Stimulated activated naive CD8-positive, alpha-beta T cell treated with anti-CD3 and anti-CD28 coated beads, Interleukin-15, Interleukin-2, amounts not matched to agents 100 U/mL and 50 U/mL, for 24 hours (primary cell): Measurements from ENCODE around the gene SNX1.
"Not testable (repeated sequence)": the region's sequence is repeated elsewhere in the genome, so short reads cannot be mapped to it uniquely, and the experiment has no call there.

ENCODE experiments used
- ATAC-seq: fragments of 150-1000 bp; cut with Tn5 transposase; one replicate; pipeline ENCODE4 v1.10.0; 2021
- DNase-seq: peaks from one replicate; pipeline ENCODE4 v3.0.0; 2021

SNX1 gene

GRCh38 chr15:64073496-64073895 lies 22.3 kb upstream of the SNX1 start:
- not testable (repeated sequence) for DNase-seq, ATAC-seq

DNA sequence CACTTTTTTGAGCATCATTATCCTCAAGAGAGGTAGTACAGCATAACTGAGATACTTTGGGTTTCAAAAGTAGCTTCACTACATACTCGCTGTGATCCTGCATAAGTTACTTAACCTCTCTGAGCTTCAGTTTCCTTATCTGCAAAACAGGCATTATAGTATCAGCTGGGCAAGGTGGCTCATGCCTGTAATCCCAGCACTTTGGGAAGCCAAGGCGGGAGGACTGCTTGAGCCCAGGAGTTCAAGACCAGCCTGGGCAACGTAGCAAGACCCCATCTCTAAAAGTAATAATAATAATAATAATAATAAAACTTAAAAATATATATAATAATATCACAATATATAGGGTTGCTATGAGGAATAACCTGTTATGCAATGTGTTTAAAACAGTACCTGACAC lies 13.0 kb upstream of the SNX1 start:
- ATAC-seq: no peak
- DNase-seq: no peak

GRCh38 chr15:64089543-64090280 lies 6.1 kb upstream of the SNX1 start:
- ATAC-seq (no peak), DNase-seq (no peak)

GRCh38 chr15:64090527-64090926 lies 5.3 kb upstream of the SNX1 start:
- DNase-seq (no peak), ATAC-seq (no peak)

DNA sequence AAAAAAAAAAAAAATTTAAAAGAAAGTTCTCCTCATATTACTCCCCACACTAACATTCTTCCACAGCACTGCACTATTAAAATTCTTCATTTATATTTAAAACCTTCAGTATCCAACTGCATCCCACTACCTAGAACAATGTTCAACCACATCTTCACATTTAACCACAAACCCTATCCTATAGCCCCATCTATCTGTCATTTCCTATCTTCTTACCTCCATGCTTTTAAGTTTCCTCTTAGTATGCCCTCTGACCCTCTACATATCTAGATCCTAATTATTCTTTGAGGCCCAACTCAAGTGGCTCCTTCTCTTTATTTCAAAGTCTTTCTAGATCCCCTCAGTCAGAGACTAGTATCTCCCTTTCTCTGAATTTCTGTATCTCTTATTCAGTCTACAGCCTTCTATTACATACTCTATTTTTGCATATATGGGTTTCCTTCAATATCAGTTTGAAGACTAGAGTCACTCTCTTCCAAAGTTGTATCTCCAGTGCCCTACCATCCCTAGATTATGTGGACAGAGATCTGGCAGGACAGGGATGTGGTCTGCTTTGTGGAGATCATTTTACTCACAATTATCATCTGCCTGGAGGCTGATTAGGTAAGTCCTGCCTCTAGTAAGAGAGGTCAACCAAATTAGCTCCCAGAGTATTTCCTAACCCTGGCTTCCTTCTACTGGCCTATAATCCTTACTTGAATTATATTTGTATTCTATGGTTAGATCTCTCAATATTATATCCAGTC lies 3.5 kb upstream of the SNX1 start:
- ATAC-seq (no peak), DNase-seq (no peak)

- DNase-seq (peak; percentile 61), ATAC-seq (peak; percentile 8)
These were observed 2.7 kb upstream of the SNX1 start for GRCh38 chr15:64092864-64093626.

- peak; percentile 91 for DNase-seq
- ATAC-seq: peak; percentile 89
These were observed 2.0 kb upstream of the SNX1 start, which contains the start of gene CIAO2A for GRCh38 chr15:64093627-64094417. Gene CIAO2A (minus strand): TSS chr15:64093838. CDS start chr15:64093768, 70 bp downstream.

DNA sequence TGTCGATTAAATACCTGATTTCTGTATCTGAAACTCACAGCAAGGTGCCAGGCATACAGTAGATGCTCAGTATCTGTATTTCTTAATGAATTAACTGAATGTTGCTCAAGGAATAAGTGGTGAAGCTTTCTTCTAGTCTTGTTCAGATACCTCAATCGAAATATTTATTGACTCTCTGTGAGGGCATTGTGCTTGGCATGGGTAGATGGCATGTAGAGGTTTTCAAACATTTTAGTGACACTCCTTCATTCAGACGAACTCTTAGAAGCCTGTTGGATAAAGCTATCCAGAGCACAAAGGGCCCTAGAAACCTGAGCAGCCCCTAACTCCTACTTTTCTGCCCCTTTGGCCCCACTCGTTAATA lies 369 bp upstream of the SNX1 start:
- DNase-seq (no peak), ATAC-seq (no peak)

DNA sequence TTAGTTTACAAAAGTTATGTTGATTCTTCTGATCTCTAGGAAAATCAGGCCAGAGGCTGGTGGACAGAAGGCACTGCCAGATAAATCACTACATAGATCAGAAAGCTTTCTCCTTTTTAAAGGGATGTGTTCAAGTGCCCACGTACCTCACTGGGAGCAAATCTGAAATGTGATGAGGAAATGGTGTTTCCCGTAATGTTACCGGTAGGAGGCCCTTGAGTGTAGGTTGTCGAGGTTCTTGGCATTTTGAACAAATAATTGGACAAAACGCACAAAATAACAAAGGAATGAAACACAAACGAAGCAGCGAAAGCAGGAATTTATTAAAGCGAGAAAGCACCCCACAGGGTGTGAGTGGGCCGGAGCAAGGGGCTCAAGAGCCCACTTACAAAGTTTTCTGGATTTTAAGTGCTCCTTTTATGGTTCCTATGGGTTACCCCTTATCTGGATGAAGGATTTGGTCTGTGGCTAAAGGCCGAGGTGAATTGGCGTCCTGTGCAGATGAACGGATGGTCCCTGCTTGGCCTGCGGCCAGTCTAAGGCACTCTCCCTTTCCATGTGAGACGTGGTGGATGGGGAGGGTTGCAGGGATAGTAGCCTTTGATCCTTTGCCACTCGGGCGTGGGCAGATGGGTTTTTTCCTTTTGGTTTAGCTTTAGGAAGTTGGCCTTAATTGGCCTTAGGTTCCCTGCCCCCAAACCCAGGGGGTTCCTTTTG lies 1.0 kb downstream of the SNX1 start:
- ATAC-seq (no peak), DNase-seq (no peak)

DNA sequence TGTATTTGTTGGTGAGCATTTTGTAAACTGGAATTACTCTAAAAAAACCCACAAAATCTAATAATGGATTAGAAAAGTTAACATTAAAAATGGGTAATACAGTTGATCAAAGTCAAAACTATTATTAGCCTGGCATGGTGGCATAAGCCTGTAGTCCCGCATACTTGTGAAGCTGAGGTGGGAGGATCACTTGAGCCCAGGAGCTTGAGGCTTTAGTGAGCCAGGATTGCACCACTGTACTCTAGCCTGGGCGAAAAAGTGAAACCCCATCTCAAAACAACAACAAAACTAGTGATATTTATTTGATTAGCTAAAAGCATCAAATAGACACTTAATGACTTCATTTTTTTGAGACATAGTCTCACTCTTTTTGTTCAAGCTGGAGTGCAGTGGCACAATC lies 3.6 kb downstream of the SNX1 start:
- no peak for DNase-seq
- no peak for ATAC-seq

GRCh38 chr15:64100958-64101357 lies 5.2 kb downstream of the SNX1 start:
- ATAC-seq (no peak), DNase-seq (no peak)

DNA sequence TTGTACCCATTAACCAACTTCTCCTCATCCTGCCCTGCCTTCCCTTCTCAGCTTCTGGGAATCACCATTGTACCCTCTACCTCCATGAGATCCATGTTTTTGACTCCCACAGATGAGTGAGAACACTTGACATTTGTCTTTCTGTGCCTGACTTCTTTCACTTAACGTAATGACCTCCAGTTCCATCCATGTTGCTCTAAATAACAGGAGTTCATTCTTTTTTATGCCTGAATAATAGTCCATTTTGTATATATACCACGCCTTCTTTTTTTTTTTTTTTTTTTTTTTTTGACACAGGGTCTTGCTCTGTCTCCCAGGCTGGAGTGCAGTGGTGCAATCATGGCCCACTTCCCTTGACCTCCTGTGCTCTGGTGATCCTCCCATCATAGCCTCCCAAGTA lies 6.7 kb downstream of the SNX1 start:
- no peak for ATAC-seq
- DNase-seq: no peak

DNA sequence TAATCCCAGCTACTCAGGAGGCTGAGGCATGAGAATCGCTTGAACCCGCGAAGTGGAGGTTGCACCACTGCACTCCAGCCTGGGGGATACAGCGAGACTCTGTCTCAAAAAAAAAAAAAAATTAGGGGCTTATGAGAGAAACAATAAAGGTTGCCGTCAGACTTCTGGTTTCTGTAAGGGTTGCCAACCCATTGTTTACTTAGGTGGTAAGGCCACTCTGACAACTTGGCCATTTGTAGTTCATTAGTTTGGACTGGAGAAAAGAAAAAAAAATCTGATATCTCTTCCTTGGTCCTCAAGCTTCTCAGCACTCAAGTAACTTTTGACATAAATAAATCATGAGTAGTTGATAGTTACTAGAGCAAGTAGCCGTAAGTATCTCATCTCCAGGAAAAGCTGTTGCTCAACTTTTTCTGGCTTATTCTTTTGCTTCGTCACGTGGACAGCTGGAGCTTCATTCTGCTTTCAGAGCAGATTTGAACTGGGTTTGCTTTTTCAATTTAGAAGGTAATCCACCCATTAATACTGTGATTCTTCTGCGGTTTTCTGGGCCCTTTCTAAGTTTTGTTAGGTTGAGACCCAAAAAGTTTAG lies 9.4 kb downstream of the SNX1 start:
- no peak for DNase-seq
- no peak for ATAC-seq

DNA sequence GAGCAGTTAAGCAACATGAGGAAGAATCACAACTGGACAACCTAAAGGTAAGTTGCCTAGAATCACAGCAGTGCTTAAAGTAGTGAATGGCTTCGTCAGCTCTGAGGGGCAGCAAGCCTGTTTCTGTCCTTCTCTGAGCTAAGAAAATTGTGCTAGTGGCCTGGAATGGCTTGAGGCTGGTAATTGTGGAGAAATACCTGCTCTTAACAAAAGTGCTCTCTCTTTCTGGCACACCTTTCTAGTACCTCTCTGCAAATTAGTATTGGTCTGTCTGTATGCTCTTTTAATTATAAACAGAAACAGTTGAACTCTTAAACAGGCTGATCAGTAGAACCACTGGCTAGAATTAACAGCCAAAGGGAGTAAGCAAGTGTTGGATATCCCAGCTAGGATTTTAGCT lies 11.6 kb downstream of the SNX1 start:
- DNase-seq (no peak), ATAC-seq (no peak)

- not testable (repeated sequence) for ATAC-seq, DNase-seq
These were observed 14.4 kb downstream of the SNX1 start for GRCh38 chr15:64110108-64110701.

GRCh38 chr15:64110950-64111678 lies 15.3 kb downstream of the SNX1 start:
- no peak for ATAC-seq

GRCh38 chr15:64111679-64112050 lies 15.9 kb downstream of the SNX1 start:
- ATAC-seq (no peak), DNase-seq (no peak)

More at GRCh38 chr15:64110950-64111678, 15.3 kb downstream of the SNX1 start:
- DNase-seq: no peak

DNA sequence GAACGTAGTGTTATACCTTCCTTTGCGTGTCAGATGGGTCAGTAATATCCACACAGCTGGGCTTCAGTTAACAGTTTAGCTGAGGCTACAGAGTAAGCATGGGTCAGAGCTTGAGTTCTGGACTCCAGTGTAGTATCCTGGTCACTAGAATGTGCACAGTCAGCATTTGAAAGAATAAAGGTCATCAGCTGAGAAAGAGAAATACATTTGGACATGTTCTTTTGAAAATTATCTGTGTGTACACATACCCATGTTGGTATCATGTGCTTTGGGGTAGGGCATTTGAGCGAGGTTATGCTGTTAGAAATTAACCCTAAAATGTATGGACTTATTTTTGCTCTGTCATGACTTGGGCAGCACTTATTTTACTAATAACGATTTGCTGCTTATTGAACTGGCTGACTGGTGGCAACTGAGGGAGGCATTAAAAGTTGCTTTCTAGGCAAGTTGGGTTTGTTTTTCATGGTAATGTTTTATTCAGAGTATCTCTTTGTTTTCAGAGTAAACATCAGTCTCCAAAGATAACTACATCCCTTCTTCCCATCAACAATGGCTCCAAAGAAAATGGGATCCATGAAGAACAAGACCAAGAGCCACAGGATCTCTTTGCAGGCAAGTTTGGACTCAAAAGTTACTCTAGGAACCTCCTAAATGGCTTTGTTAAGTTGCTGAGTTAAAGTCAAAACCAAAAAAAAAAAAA lies 16.4 kb downstream of the SNX1 start:
- ATAC-seq: no peak

DNA sequence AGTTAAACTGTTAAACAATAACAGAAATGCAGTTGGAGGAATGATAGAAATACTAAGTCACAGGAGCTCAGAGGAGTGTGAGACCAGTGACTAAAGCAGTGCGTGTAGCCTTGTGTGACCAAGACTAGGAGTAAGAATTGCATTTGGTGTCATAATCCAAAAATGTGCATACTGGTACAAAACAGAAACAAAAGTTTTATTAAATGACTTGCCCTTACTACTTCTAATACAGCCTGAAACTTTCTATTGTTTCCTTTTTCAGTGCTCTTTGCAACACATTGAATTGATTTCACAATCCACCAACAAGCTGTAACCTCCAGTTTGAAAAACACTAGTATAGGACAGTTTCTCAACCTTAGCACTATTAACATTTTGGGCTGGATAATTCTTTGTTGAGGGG lies 17.1 kb downstream of the SNX1 start:
- no peak for DNase-seq
- ATAC-seq: peak; percentile 36

More for the DNA sequence above, 16.4 kb downstream of the SNX1 start:
- DNase-seq: no peak
